ENCODE data around the gene NEK11.
A peak's percentile ranks its signal among the peaks of the same experiment; 100 is the strongest.

NEK11 gene, protein sequence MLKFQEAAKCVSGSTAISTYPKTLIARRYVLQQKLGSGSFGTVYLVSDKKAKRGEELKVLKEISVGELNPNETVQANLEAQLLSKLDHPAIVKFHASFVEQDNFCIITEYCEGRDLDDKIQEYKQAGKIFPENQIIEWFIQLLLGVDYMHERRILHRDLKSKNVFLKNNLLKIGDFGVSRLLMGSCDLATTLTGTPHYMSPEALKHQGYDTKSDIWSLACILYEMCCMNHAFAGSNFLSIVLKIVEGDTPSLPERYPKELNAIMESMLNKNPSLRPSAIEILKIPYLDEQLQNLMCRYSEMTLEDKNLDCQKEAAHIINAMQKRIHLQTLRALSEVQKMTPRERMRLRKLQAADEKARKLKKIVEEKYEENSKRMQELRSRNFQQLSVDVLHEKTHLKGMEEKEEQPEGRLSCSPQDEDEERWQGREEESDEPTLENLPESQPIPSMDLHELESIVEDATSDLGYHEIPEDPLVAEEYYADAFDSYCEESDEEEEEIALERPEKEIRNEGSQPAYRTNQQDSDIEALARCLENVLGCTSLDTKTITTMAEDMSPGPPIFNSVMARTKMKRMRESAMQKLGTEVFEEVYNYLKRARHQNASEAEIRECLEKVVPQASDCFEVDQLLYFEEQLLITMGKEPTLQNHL

DNA sequence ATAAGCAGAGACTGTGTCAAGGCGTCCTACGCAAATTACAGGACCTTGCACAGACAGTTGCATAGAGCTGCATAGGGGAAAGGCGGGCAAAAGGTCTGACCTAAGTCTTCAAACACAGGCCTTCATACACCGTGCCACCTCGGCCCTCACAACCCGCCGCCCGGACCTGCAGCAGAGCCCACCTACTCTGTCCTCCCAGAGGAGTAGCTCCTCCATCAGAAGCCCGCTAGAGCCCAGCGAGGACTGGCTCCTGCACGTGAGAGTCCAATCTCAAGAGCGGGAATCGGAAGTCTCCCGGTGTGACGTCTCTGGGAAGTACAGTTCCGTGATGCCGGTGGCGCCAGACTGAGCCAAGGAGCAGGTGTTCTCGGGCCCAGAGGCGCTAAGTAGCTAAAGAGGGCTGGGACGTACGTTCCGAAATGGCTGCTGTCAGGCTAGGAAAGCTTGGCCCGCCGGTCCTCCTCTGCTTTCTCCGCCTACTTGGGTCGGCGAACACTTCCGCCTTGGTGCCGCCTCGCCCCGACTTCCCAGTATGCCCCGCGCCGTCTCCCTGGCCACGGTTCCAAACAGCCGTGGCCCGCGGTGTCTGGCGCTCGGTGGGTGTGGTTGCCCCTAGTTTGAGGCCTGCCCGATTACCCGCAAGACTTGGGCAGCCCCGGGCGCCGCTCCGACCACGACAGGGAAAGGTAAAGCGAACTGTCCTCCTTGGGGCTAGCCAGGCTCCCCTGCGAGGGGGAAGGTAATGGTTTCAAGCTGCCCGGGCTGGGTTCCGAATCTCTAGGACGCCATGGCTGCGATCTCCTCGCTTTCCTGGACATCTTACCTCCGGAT, at the start of gene NEK11, which contains the start of gene ASTE1:
TSS of gene NEK11 (plus strand) at position 557 of the 831 bp plus-strand sequence. CDS start 2,832 bp downstream, outside the sequence.
TSS of gene ASTE1 (minus strand) at position 505 of the 831 bp plus-strand sequence. CDS start 1,519 bp downstream, outside the sequence.
- DNase-seq (ENCODE audit: insufficient read length, low spot score) (peak; percentile 74), FAIRE-seq (peak; percentile 93)
- TF ChIP-seq POLR2A (IDR thresholded peaks at IDR 0.05; ENCODE audit: low read depth, low read length) = peak; percentile 81

DNA sequence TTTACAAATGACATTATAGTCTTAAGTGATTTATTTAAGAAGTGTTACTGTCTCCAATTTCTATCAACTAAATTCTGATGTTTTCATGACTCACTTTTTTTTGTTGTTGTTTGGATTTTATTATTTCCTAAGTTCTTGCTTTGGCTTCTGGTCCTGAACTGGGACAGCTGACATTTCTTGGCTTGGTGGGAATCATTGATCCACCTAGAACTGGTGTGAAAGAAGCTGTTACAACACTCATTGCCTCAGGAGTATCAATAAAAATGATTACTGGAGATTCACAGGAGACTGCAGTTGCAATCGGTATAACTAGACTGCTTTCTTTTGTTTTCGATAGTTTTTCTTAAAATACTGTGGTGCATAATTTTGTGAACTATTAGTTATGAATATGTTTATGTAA, 47.6 kb upstream of the NEK11 start:
- FAIRE-seq = no peak
- DNase-seq (ENCODE audit: insufficient read length, low spot score) = no peak
- no peak for TF ChIP-seq POLR2A (IDR thresholded peaks at IDR 0.05; ENCODE audit: low read depth, low read length)

DNA sequence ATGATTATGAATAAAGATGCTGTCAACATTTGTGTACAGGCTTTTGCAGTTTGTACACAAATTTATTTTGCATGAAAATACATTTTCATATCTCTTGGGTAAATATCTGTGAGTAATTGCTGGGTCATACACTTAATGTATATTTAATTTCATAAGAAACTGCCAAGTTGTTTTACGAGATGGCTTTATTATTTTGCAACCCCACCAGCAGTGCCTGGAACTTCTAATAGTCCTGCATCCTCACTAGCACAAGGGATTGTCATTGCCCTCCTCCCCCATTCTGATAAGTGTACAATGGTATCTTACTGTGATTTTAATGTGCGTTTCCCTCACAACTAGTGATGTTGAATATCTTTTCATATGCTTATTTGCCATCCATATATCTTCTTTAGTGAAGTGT, 45.2 kb upstream of the NEK11 start:
- FAIRE-seq (no peak), DNase-seq (ENCODE audit: insufficient read length, low spot score) (no peak)
- no peak for TF ChIP-seq POLR2A (IDR thresholded peaks at IDR 0.05; ENCODE audit: low read depth, low read length)

DNA sequence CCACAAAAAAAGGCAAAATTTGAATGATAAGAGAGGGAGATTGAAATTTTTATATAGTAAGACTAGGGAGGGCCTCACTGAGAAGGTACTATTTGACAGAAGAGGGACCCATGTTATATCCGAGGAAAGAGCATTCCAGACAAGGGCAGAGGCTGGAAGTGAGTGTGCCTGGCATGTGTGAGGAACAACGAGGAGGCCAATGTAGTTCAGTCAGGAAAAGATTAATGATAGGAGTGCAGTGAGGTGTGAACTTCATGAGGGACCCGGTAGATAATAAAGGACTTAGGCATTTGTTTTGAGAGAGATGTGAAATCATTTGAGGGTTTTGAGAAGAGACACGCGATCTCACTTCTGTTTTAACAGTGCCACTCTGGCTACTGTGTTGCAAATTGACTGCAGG, 36.4 kb upstream of the NEK11 start:
- no peak for TF ChIP-seq POLR2A (IDR thresholded peaks at IDR 0.05; ENCODE audit: low read depth, low read length)
- no peak for FAIRE-seq
- no peak for DNase-seq (ENCODE audit: insufficient read length, low spot score)

DNA sequence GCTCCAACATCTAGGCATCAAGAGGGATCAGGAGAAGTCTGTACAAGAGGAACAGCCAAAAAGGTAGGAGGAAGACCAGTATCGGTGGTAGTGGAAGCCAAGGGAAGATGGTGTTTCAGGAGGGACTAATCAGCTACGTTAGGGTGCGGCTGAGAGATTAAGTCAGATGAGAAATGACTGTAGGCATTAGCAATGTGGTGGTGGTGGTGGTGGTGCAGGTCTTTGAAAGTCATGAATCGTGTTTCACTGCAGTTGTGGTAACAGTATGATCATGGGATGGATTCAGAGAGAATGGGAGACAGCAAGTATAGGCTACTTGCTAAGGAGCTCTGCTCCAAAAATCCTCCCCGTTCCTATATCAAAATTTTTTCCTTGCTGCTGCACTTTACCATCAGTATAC, 35.6 kb upstream of the NEK11 start:
- TF ChIP-seq POLR2A (IDR thresholded peaks at IDR 0.05; ENCODE audit: low read depth, low read length) = no peak
- FAIRE-seq (no peak), DNase-seq (ENCODE audit: insufficient read length, low spot score) (no peak)

DNA sequence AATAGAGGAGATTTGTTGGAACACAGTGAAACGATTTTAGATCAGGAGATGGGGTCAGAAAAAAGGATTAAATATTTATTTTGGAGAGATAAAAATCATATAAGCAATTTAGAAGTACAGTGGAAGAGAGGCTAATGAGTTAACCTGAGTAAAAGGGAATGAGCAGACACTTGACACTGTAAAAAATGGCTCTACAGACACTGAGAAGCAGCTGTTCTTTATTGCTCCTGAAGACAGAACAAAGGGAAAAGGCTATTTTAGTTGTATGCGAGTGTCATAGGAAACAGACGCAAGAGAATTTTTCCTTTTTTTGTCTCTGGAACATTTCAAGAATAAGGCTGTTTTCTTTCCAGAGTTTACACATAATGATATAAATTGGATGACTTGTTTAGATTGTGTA, 34.3 kb upstream of the NEK11 start:
- FAIRE-seq = no peak
- TF ChIP-seq POLR2A (IDR thresholded peaks at IDR 0.05; ENCODE audit: low read depth, low read length) = no peak

DNA sequence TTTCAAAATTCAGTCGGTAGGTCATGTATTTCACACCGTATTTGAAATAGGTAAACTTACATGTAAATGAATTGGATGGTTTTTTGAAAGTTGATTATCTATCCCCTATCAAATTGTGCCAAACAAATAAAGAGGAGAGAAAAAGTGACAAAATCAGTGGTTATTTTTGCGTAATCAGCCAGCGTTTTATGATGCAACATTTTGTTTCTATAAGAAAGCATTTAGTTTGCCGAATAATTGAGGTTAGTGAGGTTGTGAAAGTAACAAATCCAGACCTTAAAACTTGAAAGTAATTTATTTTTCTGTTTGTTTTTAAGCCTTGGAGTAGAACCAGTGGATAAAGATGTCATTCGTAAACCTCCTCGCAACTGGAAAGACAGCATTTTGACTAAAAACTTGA, 29.4 kb upstream of the NEK11 start:
- no peak for DNase-seq (ENCODE audit: insufficient read length, low spot score)

More for the DNA sequence above, 34.3 kb upstream of the NEK11 start:
- no peak for DNase-seq (ENCODE audit: insufficient read length, low spot score)

DNA sequence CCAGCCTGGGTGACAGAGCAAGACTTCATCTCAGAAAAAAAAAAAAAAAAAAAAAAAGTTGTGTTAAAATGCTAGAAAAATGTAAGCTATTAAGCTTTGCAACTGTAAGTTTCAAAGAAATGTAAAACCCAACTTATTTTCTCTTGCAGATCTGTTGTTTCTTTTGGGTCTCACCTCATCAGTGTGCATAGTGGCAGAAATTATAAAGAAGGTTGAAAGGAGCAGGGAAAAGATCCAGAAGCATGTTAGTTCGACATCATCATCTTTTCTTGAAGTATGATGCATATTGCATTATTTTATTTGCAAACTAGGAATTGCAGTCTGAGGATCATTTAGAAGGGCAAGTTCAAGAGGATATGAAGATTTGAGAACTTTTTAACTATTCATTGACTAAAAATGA, 25.6 kb upstream of the NEK11 start:
- FAIRE-seq = no peak
- no peak for TF ChIP-seq POLR2A (IDR thresholded peaks at IDR 0.05; ENCODE audit: low read depth, low read length)

More for the DNA sequence above, 29.4 kb upstream of the NEK11 start:
- TF ChIP-seq POLR2A (IDR thresholded peaks at IDR 0.05; ENCODE audit: low read depth, low read length) = no peak
- no peak for FAIRE-seq

DNA sequence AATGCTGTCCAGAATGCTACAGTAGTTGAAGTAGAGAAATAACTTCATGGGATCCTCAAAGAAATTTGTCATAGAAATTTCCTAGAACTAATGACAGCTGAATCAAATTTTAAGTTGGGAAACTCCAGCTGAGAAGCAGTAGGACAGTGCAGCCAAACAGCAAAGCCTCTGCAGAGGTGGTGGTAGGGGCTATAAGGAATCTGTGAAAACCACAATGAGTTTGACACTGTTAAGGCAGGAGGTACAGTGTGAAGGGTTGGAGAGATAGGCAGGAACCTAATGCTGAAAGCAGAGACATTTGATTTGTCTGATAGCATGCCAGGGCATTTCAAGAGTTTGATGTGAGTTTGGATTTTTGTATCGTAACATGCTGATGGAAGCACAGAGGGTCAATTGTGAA, 22.1 kb upstream of the NEK11 start:
- no peak for TF ChIP-seq POLR2A (IDR thresholded peaks at IDR 0.05; ENCODE audit: low read depth, low read length)
- FAIRE-seq = no peak

More for the DNA sequence above, 25.6 kb upstream of the NEK11 start:
- DNase-seq (ENCODE audit: insufficient read length, low spot score) = no peak

DNA sequence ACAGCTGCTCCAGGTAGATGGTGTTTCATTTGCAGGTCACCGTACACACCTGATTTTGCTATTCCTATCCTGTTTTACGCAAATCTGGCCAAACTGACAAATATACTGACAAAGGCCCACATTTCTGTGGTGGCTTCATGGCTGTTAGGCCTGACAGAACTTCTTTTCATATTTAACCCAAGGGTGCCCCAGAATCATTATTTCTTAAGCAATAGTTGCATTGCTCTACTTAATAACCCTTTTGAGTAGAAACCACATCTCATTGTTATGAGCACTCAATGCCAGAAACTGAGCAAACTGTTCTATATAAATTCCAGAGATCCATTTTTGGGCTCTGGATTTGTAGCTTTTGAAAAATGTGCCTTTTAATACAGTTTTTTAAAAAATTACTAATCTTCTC, 19.4 kb upstream of the NEK11 start:
- no peak for DNase-seq (ENCODE audit: insufficient read length, low spot score)
- no peak for TF ChIP-seq POLR2A (IDR thresholded peaks at IDR 0.05; ENCODE audit: low read depth, low read length)
- no peak for FAIRE-seq

More for the DNA sequence above, 22.1 kb upstream of the NEK11 start:
- DNase-seq (ENCODE audit: insufficient read length, low spot score) = no peak

DNA sequence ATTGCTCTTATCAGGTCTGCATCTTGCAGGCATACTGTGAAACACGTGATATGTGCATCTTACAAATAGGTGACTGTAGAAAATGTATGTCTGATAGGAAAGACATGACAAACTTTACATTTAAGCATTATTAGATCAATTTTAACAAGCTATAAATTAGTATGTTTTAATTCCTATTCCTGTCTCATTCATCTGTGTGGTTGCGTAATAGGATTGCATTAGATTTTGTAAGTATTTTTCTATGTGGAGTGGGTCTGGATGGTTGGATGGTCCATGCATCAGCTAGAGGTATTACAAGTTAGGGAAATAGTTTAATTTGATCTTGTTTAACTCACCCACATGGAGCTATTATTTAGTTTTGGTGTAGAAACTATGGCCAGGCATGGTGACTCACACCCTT, 18.9 kb upstream of the NEK11 start:
- no peak for TF ChIP-seq POLR2A (IDR thresholded peaks at IDR 0.05; ENCODE audit: low read depth, low read length)
- DNase-seq (ENCODE audit: insufficient read length, low spot score) (no peak), FAIRE-seq (peak; percentile 64)

DNA sequence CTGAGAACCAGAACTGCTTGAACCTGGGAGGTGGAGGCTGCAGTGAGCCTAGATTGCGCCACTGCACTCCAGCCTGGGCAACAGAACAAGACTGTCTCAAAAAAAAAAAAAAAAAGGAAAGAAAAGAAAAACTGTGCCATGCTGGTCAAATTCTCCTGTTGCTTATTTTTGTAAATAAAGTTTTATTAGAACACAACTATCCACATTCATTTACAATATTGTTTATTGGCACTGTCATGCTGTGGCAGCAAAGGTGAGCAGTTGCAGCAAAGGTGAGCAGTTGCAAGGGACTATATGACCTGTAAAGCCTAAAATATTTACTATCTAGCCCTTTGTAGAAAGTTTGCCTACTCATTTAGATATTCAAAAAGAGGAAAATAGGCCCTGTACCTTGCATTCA, 18.4 kb upstream of the NEK11 start:
- TF ChIP-seq POLR2A (IDR thresholded peaks at IDR 0.05; ENCODE audit: low read depth, low read length) = no peak
- no peak for DNase-seq (ENCODE audit: insufficient read length, low spot score)
- no peak for FAIRE-seq

DNA sequence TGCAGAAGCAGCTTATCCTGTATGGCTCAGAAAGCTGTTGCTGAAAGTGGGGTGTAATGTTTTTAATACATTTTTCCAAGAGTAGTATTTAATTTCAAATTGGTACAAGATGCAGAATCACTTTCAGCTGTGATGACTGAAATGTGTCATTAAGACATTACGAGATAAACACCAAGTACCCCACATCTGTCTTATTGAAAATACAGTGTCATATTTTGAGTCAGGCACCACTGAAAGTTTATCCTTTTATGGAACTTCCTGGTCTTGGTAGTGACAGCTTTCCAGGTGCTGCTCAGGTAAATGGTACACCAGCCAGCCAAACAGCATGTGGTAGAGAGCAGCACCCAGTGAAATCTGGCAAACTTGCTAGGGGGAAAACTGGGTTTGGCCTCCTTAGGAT, 17.0 kb upstream of the NEK11 start:
- FAIRE-seq (no peak), DNase-seq (ENCODE audit: insufficient read length, low spot score) (no peak)
- no peak for TF ChIP-seq POLR2A (IDR thresholded peaks at IDR 0.05; ENCODE audit: low read depth, low read length)

DNA sequence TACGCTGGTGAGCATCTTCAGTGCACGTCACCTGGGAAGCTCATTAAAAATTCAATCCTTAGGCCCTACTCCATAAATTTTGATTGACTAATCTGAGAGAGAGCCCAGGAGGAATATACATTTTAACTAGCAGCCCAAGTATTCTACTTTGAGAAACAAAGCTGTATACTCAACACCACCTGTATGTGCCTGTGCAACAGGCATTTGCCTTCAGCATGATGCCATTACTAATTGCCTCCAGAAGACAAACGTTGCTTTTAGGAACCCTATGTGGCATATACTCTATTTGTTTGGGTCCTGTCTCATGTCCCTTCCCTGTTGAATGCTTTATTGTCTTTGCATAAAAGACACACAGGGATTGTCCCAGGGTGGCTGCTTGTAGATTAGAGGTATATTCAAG, 7.7 kb upstream of the NEK11 start:
- TF ChIP-seq POLR2A (IDR thresholded peaks at IDR 0.05; ENCODE audit: low read depth, low read length) = no peak
- no peak for FAIRE-seq
- no peak for DNase-seq (ENCODE audit: insufficient read length, low spot score)
